H1 (cell line): ENCODE measurements around the gene RUNX1. TPM values are rescaled to one million over a fixed set of nuclear protein-coding genes. Genes with fewer than 3 reads are reported as not detected.

ENCODE experiments used
- CTCF ChIA-PET: fragments of 300-600 bp; sonication (Branson Sonifier 250); formaldehyde crosslinking; loops from one replicate; lab custom pipeline; 2021; ENCODE audit not compliant: partially characterized antibody; lab: Charles Lee
- POLR2A ChIA-PET: fragments of 300-600 bp; sonication (Branson Sonifier 250); formaldehyde crosslinking; loops from one replicate; lab custom pipeline; 2021; ENCODE audit warnings: inconsistent platforms; ENCODE audit not compliant: partially characterized antibody; lab: Charles Lee
- DNase-seq, 2 experiments: peaks; one replicate each; pipeline versions ENCODE4 v3.0.0 to v3.0.0-alpha.2; 2010 to 2022; ENCODE audit warnings: low spot score in 2 of 2, low read depth in 1 of 2, mixed read lengths in 1 of 2
- FAIRE-seq: peaks from 2 replicates; lab custom pipeline; 2011; peaks lifted over from hg19 to GRCh38; lab: Jason Lieb, UNC
- H2AFZ ChIP-seq: 2 replicates; pipeline ENCODE4 v1.8.1; 2012; ENCODE audit warnings: low read length, inconsistent platforms
- H2AK5ac ChIP-seq: 2 replicates; pipeline ENCODE4 v1.6.1; 2013; ENCODE audit warnings: low read depth, low read length
- H2BK120ac ChIP-seq: replicated peaks from 2 replicates; pipeline ENCODE3; 2013; ENCODE audit warnings: low read depth, low read length, inconsistent platforms
- H2BK12ac ChIP-seq: 2 replicates; pipeline ENCODE4 v1.6.1; 2013; ENCODE audit warnings: low read depth, low read length
- H2BK15ac ChIP-seq: 2 replicates; pipeline ENCODE4 v1.6.1; 2013; ENCODE audit warnings: low read length
- H2BK20ac ChIP-seq: 2 replicates; pipeline ENCODE4 v1.6.1; 2013; ENCODE audit warnings: low read length
- H2BK5ac ChIP-seq: 2 replicates; pipeline ENCODE4 v1.6.1; 2013; ENCODE audit warnings: low read depth, low read length
- H3K14ac ChIP-seq: 2 replicates; pipeline ENCODE4 v1.6.1; 2013; ENCODE audit warnings: inconsistent platforms; ENCODE audit not compliant: insufficient read length
- H3K18ac ChIP-seq: 2 replicates; pipeline ENCODE4 v1.6.1; 2013; ENCODE audit warnings: low read length; ENCODE audit errors: extremely low read depth
- H3K23ac ChIP-seq: 2 replicates; pipeline ENCODE4 v1.6.1; 2013; ENCODE audit warnings: inconsistent platforms; ENCODE audit not compliant: insufficient read length
- H3K23me2 ChIP-seq: 2 replicates; pipeline ENCODE4 v1.6.1; 2013; ENCODE audit warnings: low read depth, low read length
- H3K27ac ChIP-seq: 2 replicates; pipeline ENCODE4 v1.6.1; 2011; ENCODE audit warnings: low read depth, low read length, inconsistent platforms
- H3K27me3 ChIP-seq, 4 experiments: replicated peaks in 1 of 4; 1 replicate in 1 of 4; 2 replicates in 3 of 4; pipeline versions ENCODE4 v1.6.1 to v1.8.1; 2011 to 2013; ENCODE audit warnings: low read length in 3 of 4, mild to moderate bottlenecking in 3 of 4, inconsistent platforms in 2 of 4, mixed read lengths in 2 of 4, moderate library complexity in 1 of 4; ENCODE audit not compliant: control insufficient read depth in 3 of 4, insufficient read depth in 3 of 4; ENCODE audit errors: extremely low read depth in 1 of 4
- H3K36me3 ChIP-seq, 4 experiments: 2 replicates each; pipeline versions ENCODE4 v1.6.1 to v1.8.1; 2011 to 2013; ENCODE audit warnings: mild to moderate bottlenecking in 4 of 4, low read length in 3 of 4, moderate library complexity in 2 of 4, control low read depth in 1 of 4, inconsistent platforms in 1 of 4; ENCODE audit not compliant: insufficient read depth in 4 of 4, control insufficient read depth in 2 of 4
- H3K4ac ChIP-seq: replicated peaks from 2 replicates; pipeline ENCODE3; 2013; ENCODE audit warnings: low read length, low read depth, mixed read lengths, inconsistent platforms; ENCODE audit not compliant: insufficient read length
- H3K4me1 ChIP-seq, 4 experiments: replicated peaks in 1 of 4; 1 replicate in 1 of 4; 2 replicates in 3 of 4; pipeline versions ENCODE4 v1.6.1 to v1.8.1; 2011 to 2013; ENCODE audit warnings: low read length in 3 of 4, inconsistent platforms in 2 of 4, mixed read lengths in 1 of 4; ENCODE audit not compliant: insufficient read depth in 4 of 4, control insufficient read depth in 3 of 4
- H3K4me2 ChIP-seq, 2 experiments: 2 replicates each; pipeline versions ENCODE4 v1.6.1 to v1.8.1; 2011 to 2013; ENCODE audit warnings: low read depth in 2 of 2, low read length in 2 of 2, control low read depth in 1 of 2, inconsistent platforms in 1 of 2, mild to moderate bottlenecking in 1 of 2; ENCODE audit not compliant: insufficient read depth in 1 of 2
- H3K4me3 ChIP-seq, 4 experiments: fragments of 200-600, 300-600 bp in 1 of 4; sonication (generic), shearing (Covaris generic), sonication (Bioruptor Twin) in 1 of 4; 2 replicates each; pipeline versions ENCODE4 v1.5.1 to v1.8.1; 2011 to 2016; ENCODE audit warnings: low read length in 4 of 4, low read depth in 3 of 4, control low read depth in 2 of 4, inconsistent platforms in 2 of 4, mild to moderate bottlenecking in 2 of 4, mixed read lengths in 1 of 4, moderate library complexity in 1 of 4; ENCODE audit not compliant: insufficient read depth in 2 of 4; ENCODE audit errors: extremely low read depth in 1 of 4
- H3K56ac ChIP-seq: replicated peaks from 2 replicates; pipeline ENCODE3; 2013; ENCODE audit warnings: low read depth, mild to moderate bottlenecking, mixed read lengths, low read length, inconsistent platforms; ENCODE audit not compliant: insufficient read length
- H3K79me1 ChIP-seq: 2 replicates; pipeline ENCODE4 v1.6.1; 2013; ENCODE audit warnings: low read depth, low read length, control low read depth
- H3K79me2 ChIP-seq, 2 experiments: 2 replicates each; pipeline versions ENCODE4 v1.6.1 to v1.8.1; 2012 to 2013; ENCODE audit warnings: low read length in 2 of 2, mild to moderate bottlenecking in 2 of 2, inconsistent platforms in 1 of 2; ENCODE audit not compliant: insufficient read depth in 2 of 2, control insufficient read depth in 1 of 2
- H3K9ac ChIP-seq, 4 experiments: replicated peaks in 1 of 4; 1 replicate in 1 of 4; 2 replicates in 3 of 4; pipeline versions ENCODE4 v1.6.1 to v1.8.1; 2011 to 2013; ENCODE audit warnings: low read depth in 3 of 4, low read length in 3 of 4, control low read depth in 2 of 4, mild to moderate bottlenecking in 2 of 4, moderate library complexity in 2 of 4, inconsistent platforms in 1 of 4; ENCODE audit errors: extremely low read depth in 1 of 4
- H3K9me3 ChIP-seq, 2 experiments: 2 replicates each; pipeline versions ENCODE4 v1.6.1 to v1.8.1; 2012 to 2013; ENCODE audit warnings: mild to moderate bottlenecking in 2 of 2, moderate library complexity in 2 of 2, control low read depth in 1 of 2, inconsistent platforms in 1 of 2, low read depth in 1 of 2, low read length in 1 of 2, mixed read lengths in 1 of 2; ENCODE audit not compliant: insufficient read depth in 2 of 2
- H4K20me1 ChIP-seq, 2 experiments: replicated peaks in 1 of 2; 2 replicates each; pipeline versions ENCODE3 to v1.8.1; 2011 to 2013; ENCODE audit warnings: inconsistent platforms in 2 of 2, low read length in 2 of 2, mild to moderate bottlenecking in 1 of 2; ENCODE audit not compliant: insufficient read depth in 2 of 2, control insufficient read depth in 1 of 2
- H4K5ac ChIP-seq: 2 replicates; pipeline ENCODE4 v1.6.1; 2013; ENCODE audit warnings: low read length, low read depth, mixed read lengths, inconsistent platforms; ENCODE audit not compliant: insufficient read length
- H4K8ac ChIP-seq: 2 replicates; pipeline ENCODE4 v1.8.0; 2013; ENCODE audit warnings: mild to moderate bottlenecking, moderate library complexity, low read length, inconsistent platforms; ENCODE audit not compliant: insufficient read depth; ENCODE audit errors: extremely low read depth
- H4K91ac ChIP-seq: replicated peaks from 2 replicates; pipeline ENCODE3; 2013; ENCODE audit warnings: low read length, mixed read lengths, inconsistent platforms; ENCODE audit not compliant: insufficient read length
- BRCA1 ChIP-seq: IDR thresholded peaks from 2 replicates; pipeline ENCODE4 v1.6.1; 2012; ENCODE audit warnings: low read depth, low read length, improper control_type of control experiment
- CREB1 ChIP-seq: IDR thresholded peaks from 2 replicates; pipeline ENCODE4 v1.6.1; 2012; ENCODE audit warnings: inconsistent platforms
- HDAC6 ChIP-seq: IDR thresholded peaks from one replicate; pipeline ENCODE4 v1.7.1; 2012; ENCODE audit warnings: low read depth, mild to moderate bottlenecking, inconsistent platforms, low read length, moderate library complexity
- JUND ChIP-seq: IDR thresholded peaks from 2 replicates; pipeline ENCODE4 v1.6.1; 2011; ENCODE audit warnings: mild to moderate bottlenecking, improper control_type of control experiment, low read length
- MAX ChIP-seq: IDR thresholded peaks from 2 replicates; pipeline ENCODE4 v1.6.1; 2012; ENCODE audit warnings: inconsistent platforms
- NANOG ChIP-seq: IDR thresholded peaks from 2 replicates; pipeline ENCODE4 v1.6.1; 2011; ENCODE audit warnings: low read length, low read depth, mild to moderate bottlenecking, inconsistent platforms; ENCODE audit not compliant: insufficient read depth, poor library complexity, severe bottlenecking
- RFX5 ChIP-seq: IDR thresholded peaks from 2 replicates; pipeline ENCODE4 v1.6.1; 2011; ENCODE audit warnings: low read depth, low read length, improper control_type of control experiment, borderline replicate concordance
- SAP30 ChIP-seq: fragments of 300-600 bp; sonication (generic); IDR thresholded peaks from 2 replicates; pipeline ENCODE4 v1.7.1; 2012; ENCODE audit warnings: low read length, moderate library complexity, mild to moderate bottlenecking, inconsistent platforms; ENCODE audit not compliant: insufficient read depth, insufficient replicate concordance
- SUZ12 ChIP-seq: fragments of 200-600 bp; sonication (generic); IDR thresholded peaks from 2 replicates; pipeline ENCODE4 v1.6.1; 2012; ENCODE audit warnings: mild to moderate bottlenecking, inconsistent platforms, low read length, moderate library complexity, mixed read lengths
- WGBS, 2 experiments: shearing (Covaris generic) in 1 of 2; methylation state at CpG; one replicate each; pipeline versions ENCODE4 v1.1.6 to v1.1.7; 2013 to 2015; ENCODE audit warnings: low lambda C conversion rate in 2 of 2, mixed read lengths in 2 of 2, inconsistent platforms in 1 of 2, low coverage in 1 of 2, missing lambda C conversion rate in 1 of 2; ENCODE audit not compliant: insufficient replicate concordance in 2 of 2, insufficient coverage in 1 of 2, insufficient read length in 1 of 2; ENCODE audit errors: extremely low coverage in 1 of 2, missing lambda C conversion rate in 1 of 2; 5-methylcytosine and 5-hydroxymethylcytosine counted together
- polyA plus RNA-seq, 7 experiments: library from polyadenylated mRNA; depleted of rRNA in 3 of 7; stranded (reverse) in 5 of 7; unstranded in 2 of 7; fragments of >200 nt in 5 of 7; fragments of 200-250 nt in 2 of 7; gene quantifications; 1 replicate in 5 of 7; 2 replicates in 1 of 7; 4 replicates in 1 of 7; pipeline versions ENCODE4 v1.2.1 to v1.2.3, GENCODE V29; 2011 to 2013; ENCODE audit warnings: missing spikeins in 2 of 7, mixed read lengths in 2 of 7
- total RNA-seq: library from RNA; stranded (reverse); fragmentation: NEBNext Ultra II Directional; extraction: Animal tissue kit (Norgen Biotek cat#: 25700); gene quantifications from 2 replicates; pipeline ENCODE4 v1.2.1, GENCODE V29; 2021

Gene RUNX1
- total and polyA plus RNA-seq, 2 of the 8 experiments (the other 6 are each of a cell fraction or from before 2014, with no cell fraction given), result 0.20 to 0.60 TPM

- DNase-seq (no peak), FAIRE-seq (no peak)
- ChIA-PET CTCF (interaction anchor here (1.0 to 1.8 kb wide), 4 partner anchors 12 to 185 kb away, joined by 3 to 5 read pairs (median 4); no protein-coding TSS in a partner anchor), POLR2A (no interaction called here)
- Histone ChIP-seq H2BK120ac (no peak overlapping the region), H3K56ac (no peak overlapping the region), H2BK12ac (no peak overlapping the region), H2BK5ac (no peak overlapping the region), H3K4me1 (peaks cover 0 to 5% (median 0%) of the 10 kb centered on the region in 4 experiments; a peak in 1 of 7 replicates), H3K9ac (no peak overlapping the region), H3K18ac (no peak overlapping the region), H3K27me3 (no peaks in the 10 kb centered on the region; a peak in 1 of 7 replicates), H3K4ac (no peak overlapping the region), H2BK15ac (no peak overlapping the region), H2BK20ac (no peak overlapping the region), H3K4me3 (no peak overlapping the region), H3K27ac (no peak overlapping the region), H3K9me3 (no peaks in the 10 kb centered on the region), H3K4me2 (no peak overlapping the region), H4K91ac (no peak overlapping the region), H3K79me1 (no peaks in the 10 kb centered on the region), H2AK5ac (no peak overlapping the region), H3K79me2 (no peaks in the 10 kb centered on the region), H3K23me2 (no peaks in the 10 kb centered on the region), H4K20me1 (no peaks in the 10 kb centered on the region), H3K14ac (no peak overlapping the region), H2AFZ (no peak overlapping the region), H3K23ac (no peak overlapping the region), H4K8ac (no peak overlapping the region), H4K5ac (no peak overlapping the region), H3K36me3 (no peaks in the 10 kb centered on the region)
- TF ChIP-seq JUND, result no peak
- TF ChIP-seq BRCA1, result no peak
- TF ChIP-seq CREB1, result no peak
- TF ChIP-seq RFX5, result no peak
- no peak for TF ChIP-seq HDAC6
- TF ChIP-seq SAP30, result no peak
- TF ChIP-seq NANOG, result no peak
- no peak for TF ChIP-seq SUZ12
- TF ChIP-seq MAX, result no peak
- 88% methylated on average over 8 of the region's 8 CpGs; no CpG with 5 or more reads in 1 of the 2 experiments for WGBS, 2 experiments
These were observed 61.0 kb downstream of the RUNX1 start for GRCh38 chr21:34988139-34988538.
